Lower lobe of right lung (tissue), 2 donors: ENCODE data around the gene PLB1. TPM values are rescaled to one million over a fixed set of nuclear protein-coding genes. Genes with fewer than 3 reads are reported as not detected.

ENCODE experiments used
- ATAC-seq, 2 donors: fragments of 200-7000 bp; cut with Tn5 transposase; one replicate each; pipeline ENCODE4 v1.9.1; 2020 to 2022; ENCODE audit warnings: mild to moderate bottlenecking in 2 of 2, moderate library complexity in 2 of 2
- DNase-seq: peaks from one replicate; pipeline ENCODE4 v3.0.0-alpha.2; 2020
- H3K27ac ChIP-seq: fragments of 200-600 bp; one replicate; pipeline ENCODE4 v1.8.0; 2022
- H3K27me3 ChIP-seq: fragments of 200-600 bp; one replicate; pipeline ENCODE4 v1.8.0; 2022; ENCODE audit warnings: low read depth
- H3K36me3 ChIP-seq: fragments of 200-600 bp; one replicate; pipeline ENCODE4 v1.8.0; 2022; ENCODE audit warnings: mild to moderate bottlenecking
- H3K4me1 ChIP-seq: fragments of 200-600 bp; one replicate; pipeline ENCODE4 v1.8.0; 2022
- H3K4me3 ChIP-seq: fragments of 200-600 bp; one replicate; pipeline ENCODE4 v1.8.0; 2022; ENCODE audit warnings: mild to moderate bottlenecking
- H3K9me3 ChIP-seq: fragments of 200-600 bp; one replicate; pipeline ENCODE4 v1.8.0; 2022
- CTCF ChIP-seq: fragments of 200-600 bp; IDR thresholded peaks from one replicate; pipeline ENCODE4 v1.8.0; 2022; ENCODE audit warnings: antibody characterized with exemption, mild to moderate bottlenecking
- intact Hi-C: fragments of 100-400 bp; cut with DNase I; formaldehyde crosslinking; loops from one replicate; pipeline ENCODE4 v1.11.0; 2022
- total RNA-seq: library from RNA; stranded (reverse); fragmentation: NEBNext Ultra II Directional; extraction: Animal tissue kit (Norgen Biotek cat#: 25700); gene quantifications from one replicate; pipeline ENCODE4 v1.2.1, GENCODE V29; 2021
- donor health status: DM: no; HTN: yes; CAD: no; lungs with severe emphysema.

The PLB1 gene
- total RNA-seq, 1 donor from 2014 or later = 5.5 TPM

DNA sequence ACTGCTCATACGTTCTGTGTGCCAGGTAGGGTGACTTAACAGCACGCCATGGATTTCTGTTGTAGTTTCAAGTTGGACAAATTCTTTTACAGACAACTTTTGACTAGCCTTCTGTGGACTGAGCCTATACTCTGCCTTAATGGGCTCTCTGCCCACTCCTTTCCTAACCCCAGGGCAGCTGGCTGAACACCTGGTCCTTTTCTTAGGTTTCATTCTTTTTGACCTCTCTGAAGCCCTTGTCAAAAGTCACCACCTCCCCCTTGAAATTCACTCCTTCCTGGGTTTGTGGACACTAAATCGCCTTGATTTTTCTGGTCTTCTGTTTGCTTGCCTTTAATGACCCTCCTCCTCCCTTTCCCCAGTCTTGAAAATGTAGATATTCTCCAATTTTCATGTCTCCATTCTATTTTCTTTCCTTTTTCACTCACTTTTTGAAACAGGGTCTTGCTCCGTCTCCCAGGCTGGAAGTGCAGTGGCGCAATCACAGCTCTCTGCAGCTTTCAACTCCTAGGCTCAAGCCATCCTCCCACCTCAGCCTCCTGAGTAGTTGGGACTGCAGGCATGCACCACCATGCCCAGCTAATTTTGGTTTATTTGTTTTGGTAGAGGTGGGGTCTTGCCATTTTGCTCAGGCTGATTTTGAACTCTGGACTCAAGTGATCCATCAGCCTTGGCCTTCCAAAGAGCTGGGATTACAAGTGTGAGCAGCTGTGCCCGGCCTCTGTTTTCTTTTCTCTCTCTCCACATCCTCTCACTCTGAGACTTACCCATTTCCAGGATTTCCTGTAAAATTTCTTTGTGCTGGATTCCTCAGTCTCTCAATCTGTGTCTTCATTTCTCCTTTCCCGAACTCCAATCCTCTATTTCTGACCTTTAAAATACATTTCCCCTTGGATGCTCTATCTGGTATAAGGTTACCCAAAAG lies 112.9 kb downstream of the PLB1 start:
- H3K9me3 ChIP-seq = no peaks in the 10 kb centered on the region
- no peak overlapping the region for H3K27ac ChIP-seq
- ATAC-seq (no peak), DNase-seq (no peak)
- no peaks in the 10 kb centered on the region for H3K27me3 ChIP-seq
- H3K4me3 ChIP-seq = no peak overlapping the region
- no peak for TF ChIP-seq CTCF
- no peaks in the 10 kb centered on the region for H3K36me3 ChIP-seq
- intact Hi-C loops = no loop called here
- H3K4me1 ChIP-seq = peaks cover under 1% of the 10 kb centered on the region

GRCh38 chr2:28610583-28611201 lies 114.8 kb downstream of the PLB1 start:
- Histone ChIP-seq H3K4me3 (no peak overlapping the region), H3K36me3 (no peaks in the 10 kb centered on the region), H3K27me3 (no peaks in the 10 kb centered on the region), H3K27ac (no peak overlapping the region), H3K9me3 (no peaks in the 10 kb centered on the region), H3K4me1 (no peaks in the 10 kb centered on the region)
- ATAC-seq (no peak), DNase-seq (no peak)
- intact Hi-C loops = no loop called here
- no peak for TF ChIP-seq CTCF

DNA sequence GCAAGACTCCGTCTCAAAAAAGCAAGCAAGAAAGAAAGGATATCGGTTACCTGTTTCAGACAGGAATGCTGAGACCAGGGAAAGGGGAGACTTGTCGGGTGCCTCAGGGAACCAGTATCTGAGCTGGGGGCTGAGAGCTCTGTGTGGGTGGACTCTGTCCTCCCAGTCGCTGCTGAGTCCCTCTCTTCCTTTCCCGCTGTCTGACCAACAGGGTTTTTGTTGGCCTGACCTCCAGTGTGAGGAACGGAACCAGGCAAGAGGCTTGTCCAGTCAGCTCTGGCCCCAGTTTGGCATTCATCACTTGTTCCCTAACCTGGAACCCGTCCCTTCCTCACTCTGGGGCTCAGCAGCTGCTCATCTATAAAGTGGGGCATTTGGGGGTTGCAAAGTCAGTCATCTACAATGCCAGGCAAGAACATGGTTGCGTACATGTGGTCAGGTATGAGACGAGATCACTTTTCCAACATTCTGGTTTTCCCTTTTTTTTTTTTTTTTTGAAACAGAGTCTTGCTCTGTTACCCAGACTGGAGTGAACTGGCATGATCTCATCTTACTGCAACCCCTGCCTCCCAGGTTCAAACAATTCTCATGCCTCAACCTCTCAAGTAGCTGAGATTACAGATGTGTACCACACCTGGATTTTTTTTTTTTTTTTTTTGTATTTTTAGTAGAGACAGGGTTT lies 116.4 kb downstream of the PLB1 start:
- Histone ChIP-seq H3K27ac (no peak overlapping the region), H3K27me3 (no peaks in the 10 kb centered on the region), H3K4me3 (no peak overlapping the region), H3K9me3 (no peaks in the 10 kb centered on the region), H3K4me1 (peaks cover under 1% of the 10 kb centered on the region), H3K36me3 (no peaks in the 10 kb centered on the region)
- no peak for ATAC-seq
- no peak for DNase-seq
- TF ChIP-seq CTCF = no peak
- intact Hi-C loops = no loop called here

DNA sequence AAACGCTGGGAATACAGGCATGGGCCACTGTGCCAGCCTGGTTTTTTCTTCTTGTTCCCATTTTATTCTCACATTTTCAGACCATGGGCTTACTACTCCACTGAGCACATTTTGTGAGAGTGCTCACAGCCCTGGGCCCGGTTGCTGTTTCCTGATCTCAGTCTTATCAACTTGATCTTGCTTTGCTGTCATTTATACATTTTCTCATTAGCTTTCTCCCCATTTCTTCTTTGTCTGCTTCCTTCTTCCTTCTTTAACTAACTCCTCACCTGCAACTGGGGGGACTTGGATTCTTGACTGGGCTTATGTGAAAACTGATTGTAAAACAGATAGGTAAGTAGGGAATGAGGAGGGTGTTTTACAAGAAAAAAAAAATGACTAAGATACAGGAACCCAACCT lies 117.3 kb downstream of the PLB1 start:
- H3K27ac ChIP-seq = no peak overlapping the region
- intact Hi-C loops = no loop called here
- TF ChIP-seq CTCF = no peak
- peaks cover 7% of the 10 kb centered on the region for H3K4me1 ChIP-seq
- H3K36me3 ChIP-seq = no peaks in the 10 kb centered on the region
- ATAC-seq = no peak
- no peaks in the 10 kb centered on the region for H3K27me3 ChIP-seq
- no peak overlapping the region for H3K4me3 ChIP-seq
- no peak for DNase-seq
- no peaks in the 10 kb centered on the region for H3K9me3 ChIP-seq

- Histone ChIP-seq H3K27me3 (no peaks in the 10 kb centered on the region), H3K4me1 (peaks cover 7% of the 10 kb centered on the region), H3K27ac (no peak overlapping the region), H3K4me3 (no peak overlapping the region), H3K36me3 (no peaks in the 10 kb centered on the region), H3K9me3 (no peaks in the 10 kb centered on the region)
- intact Hi-C loops = no loop called here
- no peak for TF ChIP-seq CTCF
- DNase-seq (no peak), ATAC-seq (peak; percentile 40 to 41)
Observed at GRCh38 chr2:28613633-28614501, 118.0 kb downstream of the PLB1 start.
